CD1c-positive myeloid dendritic cell (primary cell): ENCODE measurements around the gene KCNC4.

Experiments used
- DNase-seq: peaks from one replicate; pipeline ENCODE4 v3.0.0-alpha.2; 2016; ENCODE audit errors: extremely low spot score

Gene KCNC4

DNA sequence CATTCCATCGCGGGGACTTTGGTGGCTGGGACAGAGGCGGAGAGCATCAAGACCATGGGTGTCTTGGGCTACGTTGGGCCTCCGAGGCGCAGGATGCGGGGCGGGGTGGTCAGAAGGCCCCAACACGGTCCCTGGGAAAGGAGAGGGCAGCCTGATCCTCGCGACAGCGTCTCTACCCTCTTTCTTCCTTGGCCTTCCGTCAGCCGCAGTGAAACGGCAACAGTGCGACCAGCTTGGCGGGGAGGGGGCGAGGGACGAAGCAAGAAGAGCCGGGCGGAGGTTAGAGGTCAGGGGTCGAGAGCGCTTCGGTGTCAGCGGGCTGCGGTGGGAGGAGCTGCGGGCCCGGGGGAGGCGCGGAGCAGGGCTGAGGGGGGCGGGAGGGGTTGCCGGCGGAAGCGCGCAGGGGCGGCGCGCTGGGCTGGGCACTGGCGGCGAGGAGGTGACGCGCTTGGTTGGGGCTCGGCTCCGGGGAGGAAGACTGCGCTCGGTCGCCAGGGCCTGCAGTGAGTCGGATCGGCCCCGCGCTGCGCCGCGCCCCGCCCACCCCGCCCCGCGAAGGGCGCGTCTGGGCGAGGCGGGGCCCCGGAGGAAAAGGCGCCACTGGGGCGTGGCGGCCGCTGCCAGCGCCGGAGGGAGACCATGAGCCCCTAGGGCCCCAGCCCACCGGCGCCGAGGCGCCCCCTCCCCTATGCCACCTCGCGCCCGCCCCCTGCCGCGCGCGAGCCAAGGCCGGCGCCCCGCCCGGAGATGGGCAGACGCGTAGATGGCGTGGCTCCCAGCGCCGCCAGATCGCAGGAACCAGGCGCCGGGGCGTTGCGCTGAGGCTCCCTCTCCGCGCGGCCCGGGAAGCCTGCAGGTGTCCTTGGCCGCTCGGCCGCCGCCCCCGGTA is at the start of gene KCNC4:
KCNC4 (plus strand) TSS at position 600 of the 889 bp plus-strand sequence. CDS start 1,186 bp downstream, outside the sequence.
- DNase-seq: peak; percentile 91

DNA sequence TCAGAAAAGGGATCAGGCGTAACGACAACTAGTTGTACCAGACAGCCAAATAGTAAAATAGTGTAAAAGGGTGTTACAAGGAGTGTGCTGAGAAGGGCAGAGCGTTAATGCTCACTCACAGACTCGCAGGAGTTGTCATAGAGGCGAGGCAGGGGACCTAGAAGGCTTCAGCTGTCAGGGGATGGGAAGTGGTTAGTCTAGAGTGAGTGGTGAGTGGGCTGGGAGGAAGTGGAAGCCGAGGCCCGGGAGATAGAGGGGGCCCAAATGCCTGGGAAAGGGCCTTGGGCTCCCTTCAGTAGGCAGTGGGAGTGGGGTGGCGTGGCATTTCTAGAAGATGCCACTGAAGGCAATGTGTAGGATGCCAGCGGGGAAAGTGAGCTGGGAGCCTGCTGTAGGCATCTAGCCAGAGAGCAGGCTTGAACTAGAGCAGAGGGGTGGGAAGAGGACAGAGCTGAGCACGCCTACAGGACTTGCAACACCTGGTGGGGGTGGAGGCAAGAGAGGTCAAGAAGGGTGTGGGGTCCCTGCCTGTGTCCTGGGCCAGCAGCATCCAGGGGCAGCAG is 49.5 kb upstream of the KCNC4 start:
- DNase-seq: peak; percentile 22

DNA sequence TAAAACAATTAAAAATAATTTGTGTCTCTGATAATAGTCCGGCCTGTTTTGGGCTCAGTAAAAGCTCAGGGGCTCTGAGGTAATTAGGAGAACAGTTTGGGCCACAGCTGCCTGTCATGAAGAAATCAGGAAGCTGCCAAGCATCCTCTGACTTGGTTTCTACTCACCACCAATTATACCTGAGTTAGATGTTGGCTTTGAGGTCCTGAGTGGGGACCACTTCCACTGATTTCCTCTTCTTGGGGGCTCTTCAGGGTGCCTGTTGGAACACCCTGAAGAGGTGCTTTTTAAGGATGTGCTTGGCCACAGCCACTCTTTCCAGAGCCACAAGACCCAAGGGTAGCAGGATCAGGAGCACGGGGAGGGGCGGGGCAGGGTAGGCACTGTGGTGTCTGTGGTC is 48.9 kb upstream of the KCNC4 start:
- DNase-seq: no peak

DNA sequence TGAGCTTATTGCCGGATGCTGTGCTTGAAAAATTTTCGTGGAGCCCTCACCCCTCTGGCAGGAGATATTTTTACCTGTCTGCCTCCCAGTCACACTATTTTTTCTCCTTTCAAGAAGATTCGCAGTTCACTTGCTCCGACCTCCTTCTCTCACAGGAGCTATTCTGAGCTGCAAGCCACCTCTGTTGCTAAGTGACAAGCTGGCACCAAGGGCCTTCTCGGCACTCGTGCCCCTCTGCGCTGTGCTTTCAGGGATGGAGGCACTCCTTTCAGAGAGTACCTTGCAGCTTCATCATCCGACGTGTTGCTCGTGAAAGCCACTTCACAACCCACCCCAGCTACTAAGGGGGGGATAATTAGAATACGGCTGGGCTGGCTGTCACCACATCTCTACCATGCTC is 48.3 kb upstream of the KCNC4 start:
- no peak for DNase-seq

DNA sequence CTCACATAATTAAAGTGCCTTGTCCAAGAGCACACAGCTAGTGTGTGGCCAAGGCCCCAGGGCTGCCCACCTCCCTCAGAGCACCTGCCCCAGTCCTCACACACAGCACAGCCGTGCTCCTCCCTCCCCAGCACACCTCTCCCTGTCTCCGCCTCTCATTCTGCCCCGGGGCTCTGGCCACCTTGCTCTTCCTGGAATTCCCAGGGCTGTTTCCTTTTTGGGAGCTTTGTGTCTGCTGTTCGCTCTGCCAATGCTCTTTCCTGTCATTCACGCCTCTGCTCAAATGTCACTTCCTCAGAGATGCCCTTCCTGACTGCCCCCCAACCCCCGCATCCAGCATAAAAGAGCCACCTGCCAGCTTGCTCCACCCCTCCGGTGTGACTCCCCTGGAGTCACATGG is 46.5 kb upstream of the KCNC4 start:
- DNase-seq: no peak

DNA sequence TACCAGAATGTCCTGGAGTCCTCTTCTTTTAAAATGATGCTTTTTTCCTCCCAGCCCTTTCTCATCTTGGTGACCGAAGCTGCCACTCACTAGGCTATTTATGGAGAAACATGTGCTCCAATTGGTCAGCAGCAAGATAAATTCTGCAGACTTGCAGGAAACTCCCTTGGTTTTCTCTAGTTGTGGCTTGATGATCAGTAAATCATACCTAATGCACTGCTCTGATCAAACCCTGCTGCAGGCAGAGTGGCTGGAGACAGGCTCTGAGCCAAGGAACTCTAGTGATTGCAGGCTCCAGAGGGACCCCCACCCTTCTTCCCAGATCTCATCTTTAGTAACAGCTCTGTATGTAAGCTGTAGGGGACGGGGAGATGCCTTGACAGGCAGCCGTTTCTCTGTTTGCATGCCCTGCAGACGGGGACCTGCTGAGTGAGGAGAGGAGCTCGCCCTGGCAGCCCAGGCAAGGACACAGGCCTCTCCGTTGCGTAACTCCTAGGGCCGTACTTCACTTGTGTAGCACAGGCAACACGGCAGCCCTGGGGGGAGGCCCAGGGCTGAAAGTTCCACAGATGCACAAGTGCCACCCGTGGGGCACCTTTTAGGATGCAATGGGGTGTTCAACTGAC is 45.3 kb upstream of the KCNC4 start:
- no peak for DNase-seq

DNA sequence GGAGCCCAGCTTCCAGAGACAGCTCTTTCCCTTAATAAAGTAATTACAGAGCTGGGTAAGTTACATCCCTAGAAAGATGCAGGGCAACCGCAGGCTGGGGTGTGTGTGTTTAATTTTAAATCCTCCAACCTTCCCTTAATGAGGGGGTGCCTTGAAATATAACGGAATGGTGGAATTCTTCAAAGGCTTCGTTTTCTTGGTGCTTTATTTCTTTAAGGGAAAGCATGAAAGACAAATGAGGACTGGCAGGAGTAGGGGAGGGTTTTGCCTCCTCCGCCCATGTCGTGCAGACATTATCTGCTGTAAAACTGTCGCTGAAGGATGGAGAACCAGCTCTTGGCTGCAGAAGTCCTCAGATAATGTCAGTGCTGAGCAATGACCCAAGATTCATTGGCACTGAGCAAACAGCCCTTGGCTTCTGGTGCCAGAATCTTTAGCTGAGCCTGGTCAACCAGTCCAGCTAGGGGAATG is 44.3 kb upstream of the KCNC4 start:
- no peak for DNase-seq

DNA sequence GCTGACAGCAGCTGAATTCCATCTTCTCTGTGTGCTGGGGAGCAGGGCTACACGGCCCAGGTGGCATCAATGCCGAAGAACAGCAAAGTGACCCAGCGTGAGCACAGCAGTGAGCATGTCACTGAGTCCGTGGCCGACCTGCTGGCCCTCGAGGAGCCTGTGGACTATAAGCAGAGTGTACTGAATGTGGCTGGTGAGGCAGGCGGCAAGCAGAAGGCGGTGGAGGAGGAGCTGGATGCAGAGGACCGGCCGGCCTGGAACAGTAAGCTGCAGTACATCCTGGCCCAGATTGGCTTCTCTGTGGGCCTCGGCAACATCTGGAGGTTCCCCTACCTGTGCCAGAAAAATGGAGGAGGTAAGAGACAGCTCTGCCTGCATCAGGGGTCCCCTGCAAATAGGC is 43.3 kb upstream of the KCNC4 start:
- no peak for DNase-seq

DNA sequence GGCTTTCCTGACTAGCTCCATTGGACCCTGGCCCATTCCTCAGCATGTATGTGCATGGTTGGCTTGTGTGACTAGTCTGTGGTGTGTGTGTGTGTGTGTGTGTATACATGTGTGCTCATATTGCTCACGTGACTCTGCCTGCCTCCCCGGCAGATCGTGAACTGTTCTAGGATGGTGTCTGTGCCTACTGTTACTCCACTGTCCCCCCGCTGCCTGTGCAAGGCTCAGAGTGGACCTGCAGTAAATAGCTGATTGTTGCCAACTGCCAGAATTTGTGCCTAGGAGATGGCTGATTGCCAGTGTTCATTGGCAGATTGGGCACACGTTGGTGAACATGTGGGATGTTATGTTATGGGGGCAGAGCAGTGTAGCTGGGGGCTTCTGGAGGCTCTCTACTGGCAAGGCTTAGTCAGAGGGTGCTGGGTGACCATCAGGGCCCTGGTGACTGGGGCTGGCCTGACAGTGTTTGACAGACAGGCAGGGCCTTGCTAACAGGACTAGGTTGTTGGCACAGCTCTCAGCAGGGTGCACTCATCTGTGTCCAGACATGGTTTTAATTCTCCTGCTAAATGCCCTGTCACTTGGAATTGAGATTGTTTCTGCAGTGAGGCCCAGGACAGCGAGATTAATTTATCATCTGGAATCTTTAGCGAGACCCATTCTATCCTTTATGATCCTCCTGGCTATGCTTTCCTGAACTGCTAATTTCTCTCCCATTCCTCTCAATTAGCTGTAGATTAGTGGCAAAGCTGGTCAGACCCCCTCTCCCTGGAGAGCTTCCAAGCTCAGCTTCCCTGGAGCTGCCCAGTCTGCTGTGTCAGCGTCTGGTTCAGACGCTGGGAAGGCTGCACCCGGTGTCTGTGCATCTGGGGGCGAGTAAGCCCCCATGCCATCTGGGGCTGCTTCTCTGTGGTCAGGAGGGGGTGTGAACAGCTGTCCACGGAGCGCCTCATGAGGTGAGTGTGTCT is 39.1 kb upstream of the KCNC4 start:
- no peak for DNase-seq

DNA sequence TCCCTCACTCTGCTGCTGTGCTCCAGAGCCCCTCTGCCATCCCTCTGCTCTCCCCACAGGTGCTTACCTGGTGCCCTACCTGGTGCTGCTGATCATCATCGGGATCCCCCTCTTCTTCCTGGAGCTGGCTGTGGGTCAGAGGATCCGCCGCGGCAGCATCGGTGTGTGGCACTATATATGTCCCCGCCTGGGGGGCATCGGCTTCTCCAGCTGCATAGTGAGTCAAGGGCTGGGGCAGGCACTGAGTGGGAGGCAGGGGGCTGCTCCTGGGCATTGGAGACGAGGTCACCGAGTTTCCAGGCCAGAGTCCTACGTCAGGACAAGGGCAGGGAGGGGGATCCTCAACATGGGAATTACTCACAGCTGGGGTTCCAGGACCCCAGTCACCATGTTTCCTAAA is 38.1 kb upstream of the KCNC4 start:
- DNase-seq: no peak

DNA sequence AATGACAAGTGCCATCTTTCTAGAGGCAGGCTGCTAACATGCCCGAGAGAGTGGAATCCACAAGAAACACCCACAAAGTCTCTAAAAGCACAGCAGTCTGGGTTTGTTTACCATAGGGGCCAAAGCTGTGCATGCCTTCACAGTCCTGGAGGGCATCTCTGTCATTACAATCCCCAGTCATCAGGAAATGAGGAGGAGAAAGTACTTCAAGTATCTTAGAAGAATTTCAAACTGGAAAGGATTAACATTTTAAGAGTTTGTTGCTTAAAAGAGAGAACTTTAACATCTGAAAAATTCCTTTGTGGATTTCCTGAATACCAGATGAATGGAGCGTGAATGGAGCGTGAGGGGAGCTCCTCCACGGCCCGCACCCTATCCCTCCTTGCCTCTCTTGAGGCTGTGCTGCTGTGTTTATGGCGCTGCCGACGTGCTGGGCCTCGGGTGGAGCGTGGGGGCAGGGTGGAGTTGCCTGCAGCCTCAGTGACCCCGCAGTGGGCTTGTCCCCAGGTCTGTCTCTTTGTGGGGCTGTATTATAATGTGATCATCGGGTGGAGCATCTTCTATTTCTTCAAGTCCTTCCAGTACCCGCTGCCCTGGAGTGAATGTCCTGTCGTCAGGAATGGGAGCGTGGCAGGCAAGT is 36.5 kb upstream of the KCNC4 start:
- no peak for DNase-seq

DNA sequence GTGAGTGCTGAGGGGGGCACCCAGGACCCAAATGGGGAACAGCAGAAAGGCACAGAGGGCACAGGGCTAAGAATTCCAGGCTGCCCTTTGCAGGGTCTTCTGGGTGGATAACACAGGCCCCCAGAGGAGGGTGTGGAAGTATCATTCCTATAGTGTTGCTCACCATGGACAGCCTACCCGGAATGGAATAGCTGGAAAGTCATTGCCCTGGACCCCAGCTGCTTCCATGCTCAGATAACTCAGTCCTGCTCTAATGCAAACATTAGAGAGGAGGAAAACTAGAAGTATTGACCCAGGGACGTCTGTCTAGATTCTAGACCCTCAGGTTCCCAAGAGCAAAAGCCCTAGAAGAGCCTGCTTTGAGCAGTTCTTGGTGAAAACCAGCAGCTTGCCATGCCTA is 35.2 kb upstream of the KCNC4 start:
- no peak for DNase-seq

DNA sequence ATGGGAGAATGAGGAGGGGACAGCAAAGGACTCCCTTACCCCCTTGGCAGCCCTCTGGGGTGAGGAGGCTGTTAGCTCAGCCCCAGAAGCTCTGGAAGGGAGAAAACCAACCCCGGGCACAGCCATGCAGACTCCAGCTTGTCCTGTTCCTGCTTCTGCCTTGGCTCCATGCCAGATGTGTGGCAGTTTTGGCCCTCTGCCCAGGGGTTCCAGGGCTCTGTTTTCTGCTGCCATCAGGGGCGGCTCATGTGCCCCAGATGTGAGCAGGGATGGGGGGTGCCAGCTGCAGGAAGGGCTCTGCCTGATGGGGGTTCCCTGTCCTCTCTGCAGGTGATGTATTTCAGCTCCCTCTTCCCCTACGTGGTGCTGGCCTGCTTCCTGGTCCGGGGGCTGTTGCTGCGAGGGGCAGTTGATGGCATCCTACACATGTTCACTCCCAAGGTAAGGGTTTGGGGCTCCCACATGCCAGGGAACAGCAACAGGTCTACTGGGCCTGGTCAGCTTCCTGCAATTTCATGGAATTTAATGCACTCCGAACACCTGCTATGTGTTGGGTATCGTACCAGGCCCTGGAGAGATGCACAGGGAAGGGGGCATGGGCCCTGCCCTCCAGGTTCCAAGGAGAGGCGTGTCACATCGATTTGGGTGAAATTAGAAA is 33.7 kb upstream of the KCNC4 start:
- DNase-seq: peak; percentile 26

DNA sequence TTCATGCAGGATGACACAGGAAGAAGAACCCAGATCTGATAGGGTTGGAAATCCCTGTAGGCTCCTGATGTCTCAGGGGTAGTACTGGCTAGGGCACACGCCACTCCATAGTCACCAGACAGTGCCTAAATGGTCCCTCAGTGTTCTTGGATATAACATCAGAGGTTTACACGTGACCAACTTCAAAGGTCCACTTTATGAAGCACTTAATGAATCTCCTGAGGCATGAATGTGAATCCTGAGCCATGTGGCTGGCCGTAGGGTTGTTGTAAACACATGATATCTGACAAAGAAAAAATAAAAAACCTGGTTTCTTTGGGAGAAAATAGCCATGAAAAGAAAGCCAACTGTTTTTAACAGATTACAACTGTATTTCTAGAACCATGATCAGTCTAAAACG is 32.3 kb upstream of the KCNC4 start:
- DNase-seq: no peak

DNA sequence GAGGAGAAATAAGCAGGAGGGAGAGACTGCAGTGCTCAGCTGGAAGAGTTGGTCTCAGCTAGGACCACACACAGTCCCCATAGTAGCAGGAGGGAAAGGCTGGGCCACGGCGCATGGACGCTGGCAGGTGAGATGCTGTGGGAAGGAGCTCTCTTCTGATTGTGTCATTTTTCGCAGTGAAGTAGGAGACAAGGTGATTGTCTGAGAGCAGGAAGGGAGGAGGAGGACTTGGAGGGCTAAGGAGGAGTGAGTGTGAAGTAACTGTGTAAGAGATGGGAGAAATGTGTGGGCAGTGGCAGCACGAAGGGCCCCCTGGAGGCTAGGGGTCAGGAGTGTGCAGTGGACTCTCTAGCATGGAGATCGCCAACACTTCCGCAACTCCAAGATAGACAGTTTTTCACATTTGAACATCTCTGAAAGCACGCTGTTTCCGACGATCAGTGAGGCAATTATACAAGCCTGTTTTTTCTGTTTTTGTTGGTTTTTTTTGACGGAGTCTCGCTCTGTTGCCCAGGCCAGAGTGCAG is 26.4 kb upstream of the KCNC4 start:
- no peak for DNase-seq

DNA sequence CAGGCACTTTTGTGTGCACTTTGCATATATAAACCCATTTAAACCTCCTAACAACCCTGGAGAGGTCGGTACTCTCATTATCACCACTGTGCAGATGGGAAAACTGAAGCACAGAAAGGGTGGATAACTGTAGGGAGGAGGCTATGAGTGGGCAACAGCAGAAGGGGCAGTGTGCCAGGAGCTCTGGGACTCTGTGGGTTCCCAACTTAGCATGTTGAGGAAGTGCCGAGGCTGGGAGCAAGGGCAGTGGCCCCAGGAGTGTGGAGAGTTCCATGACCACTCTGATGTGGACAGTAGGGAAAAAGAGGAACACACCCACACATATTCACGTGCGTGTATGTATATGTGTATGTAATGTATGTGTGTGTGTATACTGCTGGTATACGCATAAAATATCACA is 25.7 kb upstream of the KCNC4 start:
- DNase-seq: peak; percentile 69

DNA sequence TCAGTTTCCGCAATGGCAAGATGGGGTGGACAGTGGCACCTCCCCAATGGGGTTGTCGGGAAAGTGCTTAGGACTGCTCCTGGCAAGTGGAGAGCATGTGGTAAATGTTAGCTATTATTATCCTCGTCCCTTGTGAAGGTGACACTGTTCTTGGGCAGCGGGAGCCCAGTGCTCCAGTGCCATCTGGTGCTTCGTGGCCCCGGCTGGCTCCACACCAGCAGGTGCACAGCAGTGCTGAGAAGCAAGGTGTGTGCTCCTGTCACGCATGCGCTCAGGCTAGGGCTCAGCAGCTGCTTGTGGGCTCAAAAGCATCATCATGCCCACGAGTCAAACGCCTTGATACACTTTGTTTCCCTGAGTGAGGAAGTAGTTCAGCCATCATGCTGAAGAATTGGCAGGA is 24.9 kb upstream of the KCNC4 start:
- peak; percentile 3 for DNase-seq

DNA sequence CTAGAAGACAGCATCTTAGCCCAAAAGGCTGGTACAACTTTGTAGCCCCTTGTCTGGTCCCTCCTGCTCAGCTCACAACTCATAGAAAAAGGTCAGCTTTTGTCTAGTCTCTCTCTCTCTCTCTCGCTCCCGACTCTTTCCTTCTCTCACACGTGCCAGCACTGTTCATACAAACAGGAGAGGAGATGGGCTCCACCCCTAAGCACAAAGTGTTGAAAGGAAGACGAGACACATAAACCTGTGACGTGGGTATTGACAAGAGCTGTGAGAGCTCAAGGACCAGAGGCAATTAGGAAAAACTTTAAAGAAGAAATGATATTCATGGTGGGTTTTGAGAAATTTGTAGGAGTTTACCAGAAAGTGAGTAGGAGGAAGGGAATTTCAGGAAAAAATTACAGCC is 23.6 kb upstream of the KCNC4 start:
- DNase-seq: no peak

DNA sequence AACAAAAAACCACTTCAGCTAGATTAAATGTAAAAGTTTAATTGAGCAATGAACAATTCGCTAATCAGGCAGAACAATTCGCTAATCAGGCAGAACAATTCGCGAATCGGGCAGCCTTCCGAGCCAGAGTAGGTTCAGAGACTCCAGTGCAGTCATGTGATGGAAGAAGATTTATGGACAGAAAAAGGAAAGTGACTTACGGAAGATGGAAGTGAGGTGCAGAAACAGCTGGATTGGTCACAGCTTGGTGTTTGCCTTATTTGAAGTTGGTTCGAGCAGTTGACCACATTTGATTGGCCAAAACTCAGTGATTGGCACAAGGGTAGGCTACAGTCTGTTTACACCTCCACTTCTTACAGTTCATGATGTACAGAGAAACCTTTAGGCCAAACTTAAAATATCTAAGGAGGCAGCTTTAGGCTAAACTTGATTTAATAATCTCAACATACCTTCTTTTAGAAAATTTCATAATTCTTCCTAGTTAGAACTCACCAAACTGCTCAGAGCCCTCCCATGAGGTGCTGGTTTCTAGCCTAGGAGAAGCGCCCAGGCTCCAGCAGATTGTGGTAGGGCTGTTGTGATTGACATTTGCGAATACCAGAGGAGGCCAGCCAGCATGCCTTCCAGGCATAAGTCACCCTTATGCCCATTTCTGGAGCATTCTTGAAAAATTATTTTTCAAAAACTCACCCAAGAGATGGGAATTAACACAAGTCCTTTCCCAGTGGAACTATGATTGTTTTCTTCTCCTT is 22.8 kb upstream of the KCNC4 start:
- no peak for DNase-seq
